Measurements from ENCODE around the gene B4GALNT1.
"Not testable (repeated sequence)": the region's sequence is repeated elsewhere in the genome, so short reads cannot be mapped to it uniquely, and the experiment has no call there.

The B4GALNT1 gene

DNA sequence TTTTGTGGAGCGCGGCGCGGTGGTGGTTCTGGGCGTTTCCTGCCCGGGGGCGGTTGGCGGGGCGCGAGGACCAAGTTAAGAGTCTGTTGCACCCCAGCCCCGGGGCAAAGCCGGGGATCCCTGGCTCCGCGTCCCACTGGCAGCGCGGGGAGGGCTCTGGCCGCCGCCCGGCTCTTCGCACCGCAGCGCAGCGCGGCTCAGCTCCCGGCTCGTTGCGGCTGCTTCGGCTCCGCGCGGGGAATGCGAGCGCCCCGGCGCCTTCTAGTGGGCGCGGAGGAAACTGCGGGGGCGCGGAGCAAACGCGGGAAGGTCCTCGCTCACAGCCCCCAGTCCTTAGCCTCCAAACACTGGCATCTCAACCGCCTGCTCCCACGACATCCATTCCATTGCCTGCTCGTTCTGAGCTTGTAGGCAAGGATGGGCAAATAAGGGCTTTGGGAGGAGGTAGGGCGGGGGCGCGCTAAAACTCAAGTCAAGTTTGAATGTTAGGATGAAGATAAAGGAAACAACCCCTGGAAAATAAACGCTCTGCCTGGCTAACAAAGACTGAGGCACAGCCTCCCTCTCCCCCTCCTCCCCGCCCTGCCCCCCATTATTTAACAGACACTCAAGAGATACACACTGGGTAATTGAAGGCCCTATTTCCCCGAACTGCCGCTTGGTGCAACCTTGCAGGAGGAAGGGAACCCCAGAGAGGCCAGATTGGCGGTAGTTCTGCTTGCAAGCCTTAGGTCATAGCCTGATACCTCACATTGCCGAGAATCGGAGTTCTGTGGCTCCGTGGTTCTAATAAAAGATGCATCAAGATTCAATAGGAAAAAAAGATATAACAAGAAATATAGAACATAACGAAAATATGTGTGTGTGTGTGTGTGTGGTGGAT is at the start of gene B4GALNT1:
Gene B4GALNT1 (minus strand): TSS at position 244 of the 883 bp plus-strand sequence. CDS start 1,069 bp downstream, outside the sequence.
- peak; percentile 31 to 33 for DNase-seq (ENCODE audit: low read depth in 2 of 2)

DNA sequence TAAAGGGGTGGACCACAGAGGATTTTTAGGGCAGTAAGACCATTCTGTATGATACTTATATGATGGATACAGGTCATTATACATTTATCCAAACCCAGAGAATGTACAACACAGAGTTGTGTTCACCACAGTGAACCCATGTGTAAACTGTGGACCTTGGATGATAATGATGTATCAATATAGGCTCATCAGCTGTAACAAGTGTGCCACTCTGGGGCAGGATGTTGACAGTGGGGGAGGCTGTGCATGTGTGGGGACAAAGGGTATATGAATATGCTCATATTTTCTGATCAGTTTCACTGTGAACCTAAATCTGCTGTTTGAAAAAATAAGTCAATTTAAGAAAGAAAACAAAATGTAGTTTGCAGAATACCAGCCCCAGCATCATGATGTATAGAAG is 46.7 kb upstream of the B4GALNT1 start:
- DNase-seq (ENCODE audit: low read depth in 2 of 2) = no peak

DNA sequence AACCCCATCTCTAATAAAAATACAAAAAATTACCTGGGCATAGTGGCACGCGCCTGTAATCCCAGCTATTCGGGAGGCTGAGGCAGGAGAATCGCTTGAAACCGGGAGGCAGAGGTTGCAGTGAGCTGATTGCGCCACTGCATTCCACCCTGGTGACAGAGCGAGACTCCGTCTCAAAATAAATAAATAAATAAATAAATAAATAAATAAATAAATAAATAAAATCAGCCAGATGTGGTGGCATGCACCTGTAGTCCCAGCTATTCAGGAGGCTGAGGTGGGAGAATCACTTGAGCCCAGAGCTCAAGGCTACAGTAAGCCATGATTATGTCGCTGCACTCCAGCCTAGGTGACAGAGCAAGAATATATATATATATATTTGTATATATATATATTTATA is 44.9 kb upstream of the B4GALNT1 start:
- not testable (repeated sequence) for DNase-seq (ENCODE audit: low read depth in 2 of 2)

DNA sequence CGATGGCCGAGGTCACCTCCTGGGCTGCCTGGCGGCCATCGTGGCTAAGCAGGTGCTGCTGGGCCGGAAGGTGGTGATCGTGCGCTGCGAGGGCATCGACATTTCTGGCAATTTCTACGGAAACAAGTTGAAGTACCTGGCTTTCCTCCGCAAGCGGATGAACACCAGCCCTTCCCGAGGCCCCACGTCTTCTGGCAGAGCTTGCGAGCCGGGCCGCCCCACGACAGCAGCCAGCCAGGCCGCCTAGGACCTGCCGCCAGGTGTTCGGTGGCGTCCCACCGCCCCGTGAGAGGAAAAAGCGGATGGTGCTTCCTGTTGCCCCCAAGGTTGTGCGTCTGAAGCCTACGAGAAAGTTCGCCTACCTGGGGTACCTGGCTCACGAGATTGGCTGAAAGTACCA is 41.7 kb upstream of the B4GALNT1 start:
- DNase-seq (ENCODE audit: low read depth in 2 of 2) = no peak

DNA sequence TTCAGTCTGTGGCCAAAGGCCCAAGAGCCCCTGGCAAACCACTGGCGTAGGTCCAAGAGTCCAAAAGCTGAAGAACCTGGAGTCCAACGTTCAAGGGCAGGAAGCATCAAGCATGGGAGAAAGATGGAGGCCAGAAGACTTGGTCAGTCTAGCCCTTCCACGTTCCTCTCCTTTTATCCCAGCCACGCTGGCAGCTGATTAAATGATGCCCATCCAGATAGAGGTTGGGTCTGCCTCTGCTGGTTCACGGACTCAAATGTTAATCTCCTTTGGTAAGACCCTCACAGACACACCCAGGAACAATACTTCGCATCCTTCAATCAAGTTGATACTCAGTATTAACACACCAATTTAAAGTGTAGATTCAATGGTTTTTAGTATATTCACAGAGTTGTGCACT is 39.8 kb upstream of the B4GALNT1 start:
- no peak for DNase-seq (ENCODE audit: low read depth in 2 of 2)

DNA sequence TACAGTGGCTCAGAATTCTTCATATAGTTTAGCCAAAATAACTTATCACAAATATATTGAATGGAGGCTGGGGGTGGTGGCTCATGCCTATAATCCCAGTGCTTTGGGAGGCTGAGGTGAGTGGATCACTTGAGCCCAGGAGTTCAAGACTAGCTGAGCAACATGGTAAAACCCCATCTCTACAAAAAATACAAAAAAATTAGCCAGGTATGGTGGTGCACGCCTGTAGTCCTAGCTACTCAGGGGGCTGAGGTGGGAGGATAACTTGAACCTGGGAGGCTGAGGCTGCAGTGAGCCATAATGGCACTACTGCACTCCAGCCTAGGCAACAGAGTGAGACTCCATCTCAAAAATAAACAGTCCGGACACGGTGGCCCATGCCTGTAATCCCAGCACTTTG is 38.8 kb upstream of the B4GALNT1 start:
- not testable (repeated sequence) for DNase-seq (ENCODE audit: low read depth in 2 of 2)

DNA sequence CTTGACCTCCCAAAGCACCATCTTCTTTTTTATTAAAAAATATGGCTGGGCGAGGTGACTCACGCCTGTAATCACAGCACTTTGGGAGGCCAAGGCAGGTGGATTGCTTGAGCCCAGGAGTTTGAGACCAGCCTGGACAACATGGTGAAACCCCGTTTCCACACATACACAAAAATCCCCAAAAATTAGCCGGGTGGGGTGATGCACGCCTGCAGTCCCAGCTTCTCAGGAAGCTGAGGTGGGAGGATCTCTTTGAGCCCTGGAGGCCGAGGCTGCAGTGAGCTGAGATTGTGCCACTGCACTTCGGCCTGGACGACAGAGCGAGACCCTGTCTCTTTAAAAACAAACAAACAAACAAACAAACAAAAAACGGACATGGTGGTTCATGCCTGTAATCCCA is 36.7 kb upstream of the B4GALNT1 start:
- DNase-seq (ENCODE audit: low read depth in 2 of 2) = not testable (repeated sequence)

DNA sequence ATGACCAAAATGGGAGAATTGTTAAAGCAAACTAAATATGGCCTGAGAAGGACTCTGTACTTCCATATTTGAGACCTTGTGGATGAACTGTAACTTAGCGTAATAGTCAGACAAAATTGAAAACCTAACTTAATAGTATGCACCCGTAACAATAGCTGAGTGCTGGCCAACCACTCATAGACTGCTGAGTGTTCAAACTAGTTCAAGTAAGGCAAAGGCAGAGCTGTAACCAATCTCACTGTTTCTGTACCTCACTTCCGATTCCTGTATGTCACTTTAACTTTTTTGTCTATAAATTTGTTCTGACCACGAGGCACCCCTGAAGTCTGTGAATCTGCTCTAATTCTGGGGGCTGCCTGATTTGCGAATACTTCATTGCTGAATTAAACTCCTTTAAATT is 33.9 kb upstream of the B4GALNT1 start:
- no peak for DNase-seq (ENCODE audit: low read depth in 2 of 2)

DNA sequence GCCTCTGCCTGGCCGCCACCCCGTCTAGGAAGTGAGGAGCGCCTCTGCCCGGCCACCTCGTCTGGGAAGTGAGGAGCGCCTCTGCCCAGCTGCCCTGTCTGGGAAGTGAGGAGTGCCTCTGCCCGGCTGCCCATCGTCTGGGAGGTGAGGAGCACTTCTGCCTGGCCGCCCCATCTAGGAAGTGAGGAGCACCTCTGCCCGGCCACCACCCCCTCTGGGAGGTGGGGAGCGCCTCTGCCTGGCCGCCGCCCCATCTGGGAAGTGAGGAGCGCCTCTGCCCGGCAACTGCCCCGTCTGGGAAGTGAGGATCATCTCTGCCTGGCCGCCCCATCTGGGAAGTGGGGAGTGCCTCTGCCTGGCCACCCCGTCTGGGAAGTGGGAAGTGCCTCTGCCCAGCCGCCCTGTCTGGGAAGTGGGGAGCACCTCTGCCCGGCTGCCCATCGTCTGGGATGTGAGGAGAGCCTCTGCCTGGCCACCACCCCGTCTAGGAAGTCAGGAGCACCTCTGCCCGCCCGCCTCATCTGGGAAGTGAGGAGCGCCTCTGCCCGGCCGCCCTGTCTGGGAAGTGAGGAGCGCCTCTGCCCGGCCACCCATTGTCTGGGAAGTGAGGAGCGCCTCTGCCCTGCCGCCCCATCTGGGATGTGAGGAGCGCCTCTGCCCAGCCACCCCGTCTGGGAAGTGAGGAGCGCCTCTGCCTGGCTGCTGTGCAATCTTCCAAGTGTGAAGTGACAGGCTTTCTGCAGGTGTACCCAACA is 32.2 kb upstream of the B4GALNT1 start:
- not testable (repeated sequence) for DNase-seq (ENCODE audit: low read depth in 2 of 2)

DNA sequence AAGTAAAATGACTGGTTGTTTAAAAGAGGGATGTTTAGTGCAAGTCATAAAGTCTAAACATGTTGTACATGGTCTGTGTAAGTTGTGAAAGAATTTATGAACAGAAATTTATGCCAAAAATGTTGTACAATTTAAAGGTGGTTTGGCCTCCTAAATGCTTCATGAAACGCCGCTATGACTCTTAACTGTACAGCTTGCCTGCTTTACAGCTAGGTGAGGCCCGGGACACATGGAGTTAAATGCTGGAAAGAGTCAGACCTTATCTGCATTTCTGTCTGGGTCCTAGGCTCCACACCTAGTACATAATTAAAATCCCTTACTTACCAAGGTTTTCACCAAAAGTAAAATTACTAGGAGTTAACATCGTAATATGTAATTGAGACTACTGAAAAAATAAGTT is 28.4 kb upstream of the B4GALNT1 start:
- no peak for DNase-seq (ENCODE audit: low read depth in 2 of 2)

DNA sequence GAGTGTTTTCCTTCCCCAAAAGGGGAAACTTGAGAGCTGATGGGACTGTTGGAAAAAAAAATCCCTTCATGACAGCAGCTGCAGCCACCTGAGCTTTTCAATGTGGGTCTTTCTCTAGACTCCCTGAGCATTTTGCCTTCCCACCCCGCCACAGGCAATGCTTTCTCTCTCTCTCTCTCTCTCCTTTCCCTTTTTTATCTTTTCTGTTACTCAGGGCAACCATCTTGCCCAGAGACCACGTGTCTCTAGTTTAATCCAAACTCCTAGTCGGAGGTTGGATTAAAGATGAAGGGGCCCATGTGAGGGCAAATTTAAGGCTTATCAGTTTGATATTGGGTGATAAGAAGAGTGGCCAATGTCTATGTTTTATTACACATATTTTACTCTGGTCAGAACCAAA is 25.9 kb upstream of the B4GALNT1 start:
- no peak for DNase-seq (ENCODE audit: low read depth in 2 of 2)

DNA sequence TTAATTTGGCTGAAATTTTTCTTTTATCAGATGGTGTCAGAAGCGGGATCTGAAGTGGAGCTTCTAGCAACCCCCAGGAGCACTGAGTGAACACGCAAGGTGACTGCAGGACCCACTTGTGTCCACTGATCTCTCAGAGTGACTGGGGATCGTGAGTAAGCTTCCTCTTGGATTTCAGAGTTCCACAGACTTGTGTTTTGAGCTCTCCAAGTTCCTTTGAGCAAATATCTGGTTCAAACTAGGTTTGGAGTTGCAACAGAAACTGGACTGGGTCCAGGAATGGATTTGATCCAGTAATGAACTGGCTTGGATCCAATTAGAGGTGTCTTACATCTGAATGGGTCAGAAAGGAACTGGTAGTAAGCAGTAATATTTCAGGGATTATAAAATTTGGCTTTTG is 24.7 kb upstream of the B4GALNT1 start:
- DNase-seq (ENCODE audit: low read depth in 2 of 2) = no peak

DNA sequence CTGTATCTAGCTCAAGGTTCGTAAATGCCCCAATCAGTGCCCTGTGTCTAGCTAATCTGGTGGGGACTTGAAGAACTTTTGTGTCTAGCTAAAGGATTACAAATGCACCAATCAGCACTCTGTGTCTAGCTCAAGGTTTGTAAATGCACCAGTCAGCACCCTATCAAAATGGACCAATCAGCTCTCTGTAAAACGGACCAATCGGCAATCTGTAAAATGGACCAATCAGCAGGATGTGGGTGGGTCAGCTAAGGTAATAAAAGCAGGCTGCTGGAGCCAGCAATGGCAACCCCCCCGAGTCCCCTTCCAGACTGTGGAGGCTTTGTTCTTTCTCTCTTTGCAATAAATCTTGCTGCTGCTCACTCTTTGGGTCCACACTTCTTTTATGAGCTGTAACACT is 23.4 kb upstream of the B4GALNT1 start:
- not testable (repeated sequence) for DNase-seq (ENCODE audit: low read depth in 2 of 2)

DNA sequence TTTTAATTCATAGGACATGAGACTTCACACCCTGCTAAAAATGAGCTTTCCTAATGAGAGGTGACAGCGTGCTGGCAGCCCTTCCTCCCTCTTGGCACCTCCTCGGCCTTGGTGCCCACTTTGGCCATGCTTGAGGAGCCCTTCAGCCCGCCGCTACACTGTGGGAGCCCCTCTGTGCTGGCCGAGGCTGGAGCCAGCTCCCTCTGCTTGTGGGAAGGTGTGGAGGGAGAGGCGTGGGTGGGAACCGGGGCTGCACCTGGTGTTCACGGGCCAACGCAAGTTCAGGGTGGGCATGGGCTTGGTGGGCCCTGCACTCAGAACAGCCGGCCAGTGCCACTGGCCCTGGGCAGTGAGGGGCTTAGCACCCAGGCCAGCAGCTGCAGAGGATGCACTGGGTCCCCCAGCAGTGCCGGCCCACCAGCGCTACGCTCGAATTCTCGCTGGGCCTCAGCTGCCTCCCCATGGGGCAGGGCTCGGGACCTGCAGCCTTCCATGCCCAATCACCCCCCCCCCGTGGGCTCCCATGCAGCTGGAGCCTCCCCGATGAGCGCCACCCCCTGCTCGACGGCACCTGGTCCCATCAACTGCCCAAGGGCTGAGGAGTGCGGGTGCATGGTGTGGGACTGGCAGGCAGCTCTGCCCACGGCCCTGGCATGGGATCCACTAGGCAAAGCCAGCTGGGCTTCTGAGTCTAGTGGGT is 22.7 kb upstream of the B4GALNT1 start:
- no peak for DNase-seq (ENCODE audit: low read depth in 2 of 2)

DNA sequence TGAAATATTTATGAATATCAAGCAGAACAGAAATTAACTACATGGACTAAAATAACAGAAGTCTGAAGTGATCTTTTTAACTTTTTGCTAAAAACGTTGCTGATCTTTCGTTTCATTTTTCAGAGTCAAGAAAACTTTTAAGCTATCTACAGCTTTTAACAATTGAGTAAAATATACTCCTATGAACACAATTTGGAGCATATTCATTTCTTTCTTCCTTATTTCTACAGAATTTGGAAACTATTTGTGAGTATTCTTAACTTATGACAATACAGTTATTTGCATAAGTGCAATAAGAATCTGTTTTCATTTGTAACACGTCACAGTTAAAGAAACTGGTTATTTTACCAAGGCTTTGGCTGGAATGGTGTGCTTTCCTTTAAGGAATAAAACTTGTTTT is 21.0 kb upstream of the B4GALNT1 start:
- no peak for DNase-seq (ENCODE audit: low read depth in 2 of 2)

DNA sequence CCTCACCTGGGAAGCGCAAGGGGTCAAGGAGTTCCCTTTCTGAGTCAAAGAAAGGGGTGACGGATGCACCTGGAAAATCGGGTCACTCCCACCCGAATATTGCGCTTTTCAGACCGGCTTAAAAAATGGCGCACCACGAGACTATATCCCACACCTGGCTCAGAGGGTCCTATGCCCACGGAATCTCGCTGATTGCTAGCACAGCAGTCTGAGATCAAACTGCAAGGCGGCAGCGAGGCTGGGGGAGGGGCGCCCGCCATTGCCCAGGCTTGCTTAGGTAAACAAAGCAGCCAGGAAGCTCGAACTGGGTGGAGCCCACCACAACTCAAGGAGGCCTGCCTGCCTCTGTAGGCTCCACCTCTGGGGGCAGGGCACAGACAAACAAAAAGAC is 13.7 kb upstream of the B4GALNT1 start:
- not testable (repeated sequence) for DNase-seq (ENCODE audit: low read depth in 2 of 2)

DNA sequence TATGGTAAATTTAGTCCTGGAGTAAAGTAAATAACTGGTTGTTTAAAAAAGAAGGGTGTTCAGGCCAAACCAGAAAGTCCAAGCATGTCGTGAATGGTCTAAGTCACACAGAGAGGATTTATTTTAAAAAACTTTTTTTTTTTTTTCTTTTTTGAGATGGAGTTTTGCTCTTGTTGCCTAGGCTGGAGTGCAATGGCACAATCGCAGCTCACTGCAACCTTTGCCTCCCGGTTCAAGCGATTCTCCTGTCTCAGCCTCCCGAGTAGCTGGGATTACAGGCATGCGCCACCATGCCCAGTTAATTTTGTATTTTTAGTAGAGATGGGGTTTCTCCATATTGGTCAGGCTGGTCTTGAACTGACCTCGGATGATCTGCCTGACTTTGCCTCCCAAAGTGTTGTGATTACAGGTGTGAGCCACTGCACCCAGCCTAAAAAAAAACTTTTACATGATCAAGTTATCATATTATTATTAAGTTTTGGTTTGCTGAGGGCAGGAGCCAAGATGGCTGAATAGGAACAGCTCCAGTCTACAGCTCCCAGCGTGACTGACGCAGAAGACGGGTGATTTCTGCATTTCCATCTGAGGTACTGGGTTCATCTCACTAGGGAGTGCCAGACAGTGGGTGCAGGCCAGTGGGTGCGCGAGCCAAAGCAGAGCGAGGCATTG is 13.1 kb upstream of the B4GALNT1 start:
- DNase-seq (ENCODE audit: low read depth in 2 of 2) = not testable (repeated sequence)

DNA sequence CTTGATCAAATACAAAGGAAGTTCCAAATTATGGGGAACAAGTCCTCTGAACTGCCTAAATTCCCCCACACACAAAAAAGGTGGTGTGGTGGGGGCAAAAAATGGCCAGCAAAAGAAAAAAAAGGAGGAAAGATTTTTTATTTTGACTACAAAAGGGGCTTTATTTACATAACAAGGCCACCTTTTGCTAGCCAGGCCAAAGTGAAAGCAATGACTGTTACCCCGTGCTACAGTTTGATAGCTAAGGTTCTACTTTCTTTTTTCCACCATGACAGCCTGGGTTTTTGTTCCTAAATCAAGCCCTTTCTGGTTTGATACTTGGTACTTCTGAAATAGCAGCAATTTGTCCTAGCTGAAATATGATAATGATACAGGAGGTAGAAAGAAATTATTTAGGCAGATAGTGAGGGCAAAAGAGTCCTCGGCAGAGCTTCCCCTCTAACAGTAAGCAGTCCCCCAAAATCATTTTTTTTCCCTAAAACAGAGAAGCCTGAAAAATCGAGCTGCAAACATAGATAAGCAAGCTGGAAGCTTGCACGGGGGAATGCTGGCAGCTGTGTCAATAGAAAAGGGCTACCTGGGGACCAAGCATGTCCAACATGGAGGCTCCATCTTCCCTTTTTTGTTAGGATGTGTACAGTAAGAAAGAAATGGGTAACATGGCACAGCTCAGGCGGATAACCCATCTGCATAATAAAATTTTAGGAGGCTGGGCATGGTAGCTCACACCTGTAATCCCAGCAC is 8.9 kb upstream of the B4GALNT1 start:
- no peak for DNase-seq (ENCODE audit: low read depth in 2 of 2)

DNA sequence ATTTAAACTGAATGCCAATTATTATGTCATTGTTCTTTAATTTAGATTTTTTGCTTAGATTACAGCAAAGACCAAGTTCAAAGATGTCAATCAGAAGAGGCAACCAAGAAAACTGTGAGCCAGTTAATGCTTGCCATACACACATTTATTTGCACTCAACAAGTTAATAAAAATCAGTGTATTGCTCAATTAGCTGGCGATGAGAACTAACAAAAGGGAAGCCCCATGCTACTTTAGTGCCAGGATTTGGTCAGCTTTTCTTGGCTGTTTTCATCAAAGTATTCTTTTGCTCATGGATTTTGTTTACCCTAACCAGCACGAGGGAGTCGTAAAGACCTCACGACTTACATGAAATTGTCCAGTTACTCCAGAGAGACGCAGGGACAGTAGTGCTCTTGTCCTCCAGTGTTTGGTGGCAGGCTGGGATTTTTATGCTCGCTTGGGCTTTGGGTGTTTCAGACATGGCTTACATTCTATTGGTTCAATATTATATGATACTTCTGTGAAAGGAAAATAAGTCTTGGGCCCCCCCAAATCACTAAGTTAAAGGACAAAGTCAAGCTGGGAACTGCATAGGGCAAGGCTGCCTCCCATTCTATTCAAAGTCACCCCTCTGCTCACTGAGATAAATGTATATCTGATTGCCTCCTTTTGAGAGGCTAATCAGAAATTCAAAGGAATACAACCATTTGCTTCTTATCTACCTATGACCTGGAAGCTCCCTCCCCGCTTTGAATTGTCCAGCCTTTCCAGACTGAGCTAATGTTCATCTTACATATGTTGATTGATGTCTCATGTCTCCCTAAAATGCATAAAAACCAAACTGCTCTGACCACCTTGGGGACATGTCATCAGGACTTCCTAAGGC is 7.4 kb upstream of the B4GALNT1 start:
- DNase-seq (ENCODE audit: low read depth in 2 of 2) = no peak

DNA sequence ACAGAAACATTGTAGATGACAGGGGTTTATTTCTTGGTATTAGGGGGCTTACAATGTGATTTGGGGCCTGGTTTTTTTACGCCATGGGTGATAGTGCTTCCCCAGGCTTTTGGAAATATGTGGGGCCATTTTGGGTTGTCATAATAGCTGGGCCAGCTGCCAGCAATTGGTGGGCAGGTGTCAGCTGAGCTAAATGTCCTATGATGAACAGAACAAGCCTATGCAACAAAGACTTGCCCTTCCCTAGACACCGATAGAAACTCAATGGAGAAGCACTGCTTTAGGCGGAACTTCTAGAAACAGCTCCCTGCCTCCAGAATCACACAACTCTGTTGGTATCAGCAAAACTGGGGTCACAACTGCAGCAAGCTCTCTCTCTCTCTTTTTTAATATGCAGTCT is 5.1 kb upstream of the B4GALNT1 start:
- DNase-seq (ENCODE audit: low read depth in 2 of 2) = no peak
